ENCODE data around the gene LIMS1. TPM values are rescaled to one million over a fixed set of nuclear protein-coding genes. Genes with fewer than 3 reads are reported as not detected.
"Not testable (repeated sequence)": the region's sequence is repeated elsewhere in the genome, so short reads cannot be mapped to it uniquely, and the experiment has no call there.

LIMS1 gene
- polyA plus RNA-seq, 2 donors, result 11.0 to 14.4 TPM

DNA sequence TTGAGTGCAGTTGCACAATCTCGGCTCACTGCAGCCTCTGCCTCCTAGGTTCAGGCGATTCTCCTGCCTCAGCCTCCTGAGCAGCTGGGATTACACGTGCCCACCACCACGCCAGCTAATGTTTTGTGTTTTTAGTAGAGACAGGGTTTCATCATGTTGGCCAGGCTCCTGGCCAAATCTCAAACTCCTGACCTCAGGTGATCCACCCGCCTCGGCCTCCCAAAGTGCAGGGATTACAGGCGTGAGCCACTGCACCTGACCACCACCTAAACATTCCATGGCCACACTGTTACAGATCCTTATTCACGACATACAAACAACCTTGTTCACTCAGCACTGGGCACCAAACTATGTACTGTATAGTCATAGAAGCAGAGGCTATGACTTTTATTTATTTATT lies 116.2 kb downstream of the LIMS1 start:
- not testable (repeated sequence) for H3K36me3 ChIP-seq (ENCODE audit: control insufficient read depth in 2 of 2, insufficient read depth in 2 of 2, low read length in 1 of 2); H3K4me1 ChIP-seq (ENCODE audit: control insufficient read depth in 2 of 2, insufficient read depth in 2 of 2, low read length in 1 of 2); H3K27ac ChIP-seq (ENCODE audit: low read depth in 2 of 2, low read length in 1 of 2); H3K4me3 ChIP-seq (ENCODE audit: low read depth in 1 of 2, low read length in 2 of 2); H3K9me3 ChIP-seq (ENCODE audit: control insufficient read depth in 2 of 2, insufficient read depth in 1 of 2, low read depth in 1 of 2, low read length in 1 of 2); H3K27me3 ChIP-seq (ENCODE audit: control insufficient read depth in 1 of 2, insufficient read depth in 2 of 2, low read length in 2 of 2)
- WGBS, 2 donors, result 93 to 94% methylated on average over 7 to 8 of the region's 8 CpGs

DNA sequence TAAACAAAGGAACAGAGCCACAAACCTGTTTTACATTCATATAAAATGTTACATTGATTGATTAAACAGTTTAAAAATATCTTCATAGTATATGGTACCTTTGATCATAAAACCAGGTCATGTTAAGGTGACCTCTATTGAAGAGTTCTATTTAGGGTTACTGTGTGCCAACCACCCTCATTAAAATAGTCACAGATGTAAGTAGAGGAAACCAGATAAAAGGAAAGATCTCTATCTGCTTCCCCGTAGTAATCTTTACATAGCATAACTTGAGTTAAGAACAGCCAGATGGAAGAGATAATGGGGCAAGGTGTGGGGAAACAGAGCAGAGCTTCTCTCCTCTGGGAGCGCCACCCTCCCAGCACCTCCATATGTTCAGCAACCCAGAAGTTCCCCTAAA lies 117.2 kb downstream of the LIMS1 start:
- H3K4me1 ChIP-seq (ENCODE audit: control insufficient read depth in 2 of 2, insufficient read depth in 2 of 2, low read length in 1 of 2); H3K4me3 ChIP-seq (ENCODE audit: low read depth in 1 of 2, low read length in 2 of 2); H3K27me3 ChIP-seq (ENCODE audit: control insufficient read depth in 1 of 2, insufficient read depth in 2 of 2, low read length in 2 of 2); H3K27ac ChIP-seq (ENCODE audit: low read depth in 2 of 2, low read length in 1 of 2); H3K36me3 ChIP-seq (ENCODE audit: control insufficient read depth in 2 of 2, insufficient read depth in 2 of 2, low read length in 1 of 2); H3K9me3 ChIP-seq (ENCODE audit: control insufficient read depth in 2 of 2, insufficient read depth in 1 of 2, low read depth in 1 of 2, low read length in 1 of 2): not testable (repeated sequence)
- WGBS, 2 donors, result 23 to 39% methylated on average over 1 of the region's 2 CpGs

GRCh38 chr2:108652187-108652931 lies 118.1 kb downstream of the LIMS1 start:
- not testable (repeated sequence) for H3K27me3 ChIP-seq (ENCODE audit: control insufficient read depth in 1 of 2, insufficient read depth in 2 of 2, low read length in 2 of 2); H3K9me3 ChIP-seq (ENCODE audit: control insufficient read depth in 2 of 2, insufficient read depth in 1 of 2, low read depth in 1 of 2, low read length in 1 of 2); H3K36me3 ChIP-seq (ENCODE audit: control insufficient read depth in 2 of 2, insufficient read depth in 2 of 2, low read length in 1 of 2); H3K4me3 ChIP-seq (ENCODE audit: low read depth in 1 of 2, low read length in 2 of 2); H3K4me1 ChIP-seq (ENCODE audit: control insufficient read depth in 2 of 2, insufficient read depth in 2 of 2, low read length in 1 of 2); H3K27ac ChIP-seq (ENCODE audit: low read depth in 2 of 2, low read length in 1 of 2)
- WGBS, 2 donors, result 61 to 65% methylated on average over 5 to 7 of the region's 7 CpGs

- not testable (repeated sequence) for H3K36me3 ChIP-seq (ENCODE audit: control insufficient read depth in 2 of 2, insufficient read depth in 2 of 2, low read length in 1 of 2); H3K4me1 ChIP-seq (ENCODE audit: control insufficient read depth in 2 of 2, insufficient read depth in 2 of 2, low read length in 1 of 2); H3K9me3 ChIP-seq (ENCODE audit: control insufficient read depth in 2 of 2, insufficient read depth in 1 of 2, low read depth in 1 of 2, low read length in 1 of 2); H3K27me3 ChIP-seq (ENCODE audit: control insufficient read depth in 1 of 2, insufficient read depth in 2 of 2, low read length in 2 of 2); H3K4me3 ChIP-seq (ENCODE audit: low read depth in 1 of 2, low read length in 2 of 2); H3K27ac ChIP-seq (ENCODE audit: low read depth in 2 of 2, low read length in 1 of 2)
- WGBS, 2 donors, result 89 to 91% methylated on average over 1 to 3 of the region's 8 CpGs
These were observed 119.2 kb downstream of the LIMS1 start for GRCh38 chr2:108653425-108653824.

DNA sequence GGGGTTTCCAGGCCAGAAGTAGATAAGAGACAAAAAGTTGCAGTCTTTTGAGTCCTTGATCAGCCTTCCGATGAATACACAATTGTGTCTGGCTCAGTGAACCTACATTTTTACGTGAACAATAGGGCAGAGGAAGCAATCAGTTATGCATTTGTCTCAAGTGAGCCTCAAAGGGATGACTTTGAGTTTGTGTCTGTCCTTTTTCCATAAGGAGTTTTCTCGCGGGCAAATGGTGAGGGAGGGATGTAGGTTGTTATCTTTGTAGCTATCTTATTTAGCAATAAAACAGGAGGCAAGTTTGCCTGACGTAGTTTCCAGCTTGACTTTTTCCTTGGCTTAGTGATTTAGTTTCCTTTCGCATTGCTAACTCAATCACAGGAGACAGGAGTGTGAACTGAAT lies 119.6 kb downstream of the LIMS1 start:
- H3K9me3 ChIP-seq (ENCODE audit: control insufficient read depth in 2 of 2, insufficient read depth in 1 of 2, low read depth in 1 of 2, low read length in 1 of 2); H3K36me3 ChIP-seq (ENCODE audit: control insufficient read depth in 2 of 2, insufficient read depth in 2 of 2, low read length in 1 of 2); H3K27ac ChIP-seq (ENCODE audit: low read depth in 2 of 2, low read length in 1 of 2); H3K27me3 ChIP-seq (ENCODE audit: control insufficient read depth in 1 of 2, insufficient read depth in 2 of 2, low read length in 2 of 2); H3K4me1 ChIP-seq (ENCODE audit: control insufficient read depth in 2 of 2, insufficient read depth in 2 of 2, low read length in 1 of 2); H3K4me3 ChIP-seq (ENCODE audit: low read depth in 1 of 2, low read length in 2 of 2): not testable (repeated sequence)
- WGBS, 2 donors, result 57 to 65% methylated on average over 4 to 5 of the region's 6 CpGs

DNA sequence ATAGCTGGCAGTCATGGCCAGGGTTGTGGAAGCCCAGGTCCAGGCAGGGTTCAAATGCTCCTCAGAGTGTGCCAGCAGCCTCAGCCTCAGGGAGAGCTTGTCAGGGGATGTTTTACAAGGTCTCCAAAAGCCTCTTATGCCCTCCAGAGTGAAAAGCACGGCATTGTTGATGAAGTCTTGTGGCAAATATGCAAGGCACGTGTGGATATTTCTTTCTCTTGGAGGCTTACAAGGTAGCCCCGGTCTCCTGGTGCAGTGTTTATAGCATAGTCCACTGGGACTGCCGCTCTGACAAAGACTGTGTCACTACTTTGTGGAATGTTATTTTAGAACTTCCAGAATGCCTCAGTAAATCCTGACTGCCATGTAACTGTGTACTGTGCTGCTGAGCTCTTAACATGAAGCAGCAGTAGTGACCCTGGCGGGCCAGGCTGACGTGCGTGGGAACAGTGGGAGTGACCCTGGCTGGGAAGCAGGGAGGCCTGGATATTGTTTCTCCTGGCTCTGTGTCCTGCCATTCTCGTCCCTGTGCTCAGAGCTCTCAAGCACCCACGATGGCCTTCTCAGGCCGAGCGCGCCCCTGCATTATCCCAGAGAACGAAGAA lies 120.4 kb downstream of the LIMS1 start:
- WGBS, 2 donors, result 59 to 65% methylated on average over 9 to 10 of the region's 13 CpGs
- H3K27me3 ChIP-seq (ENCODE audit: control insufficient read depth in 1 of 2, insufficient read depth in 2 of 2, low read length in 2 of 2); H3K9me3 ChIP-seq (ENCODE audit: control insufficient read depth in 2 of 2, insufficient read depth in 1 of 2, low read depth in 1 of 2, low read length in 1 of 2); H3K36me3 ChIP-seq (ENCODE audit: control insufficient read depth in 2 of 2, insufficient read depth in 2 of 2, low read length in 1 of 2); H3K4me3 ChIP-seq (ENCODE audit: low read depth in 1 of 2, low read length in 2 of 2); H3K4me1 ChIP-seq (ENCODE audit: control insufficient read depth in 2 of 2, insufficient read depth in 2 of 2, low read length in 1 of 2): not testable (repeated sequence)
- peak overlapping the region in 1 of 2 donors; percentile 22 for H3K27ac ChIP-seq (ENCODE audit: low read depth in 2 of 2, low read length in 1 of 2)

DNA sequence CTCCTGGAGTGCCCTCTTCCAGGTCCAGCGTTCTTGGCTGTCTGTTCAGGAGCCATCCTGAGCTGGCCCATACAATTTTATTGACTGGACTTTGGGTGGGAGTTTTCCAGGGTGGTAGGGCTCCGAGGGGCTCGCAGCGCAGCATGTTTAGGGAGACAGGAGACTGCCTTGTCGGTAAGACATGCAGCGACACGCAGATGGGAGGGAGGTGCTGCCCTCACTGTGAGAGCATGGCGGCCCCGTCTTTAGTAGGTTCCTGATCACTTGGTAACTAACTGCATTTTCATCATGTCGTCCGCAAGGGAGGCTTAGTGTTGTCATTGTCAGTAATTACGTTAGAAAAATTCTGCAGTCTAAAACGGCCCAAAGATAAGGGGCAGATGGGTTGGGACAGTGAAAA lies 121.0 kb downstream of the LIMS1 start:
- no CpG with 5 or more reads among the region's 13 CpGs for WGBS, 2 donors
- not testable (repeated sequence) for H3K4me1 ChIP-seq (ENCODE audit: control insufficient read depth in 2 of 2, insufficient read depth in 2 of 2, low read length in 1 of 2); H3K4me3 ChIP-seq (ENCODE audit: low read depth in 1 of 2, low read length in 2 of 2); H3K27me3 ChIP-seq (ENCODE audit: control insufficient read depth in 1 of 2, insufficient read depth in 2 of 2, low read length in 2 of 2); H3K27ac ChIP-seq (ENCODE audit: low read depth in 2 of 2, low read length in 1 of 2); H3K9me3 ChIP-seq (ENCODE audit: control insufficient read depth in 2 of 2, insufficient read depth in 1 of 2, low read depth in 1 of 2, low read length in 1 of 2); H3K36me3 ChIP-seq (ENCODE audit: control insufficient read depth in 2 of 2, insufficient read depth in 2 of 2, low read length in 1 of 2)

DNA sequence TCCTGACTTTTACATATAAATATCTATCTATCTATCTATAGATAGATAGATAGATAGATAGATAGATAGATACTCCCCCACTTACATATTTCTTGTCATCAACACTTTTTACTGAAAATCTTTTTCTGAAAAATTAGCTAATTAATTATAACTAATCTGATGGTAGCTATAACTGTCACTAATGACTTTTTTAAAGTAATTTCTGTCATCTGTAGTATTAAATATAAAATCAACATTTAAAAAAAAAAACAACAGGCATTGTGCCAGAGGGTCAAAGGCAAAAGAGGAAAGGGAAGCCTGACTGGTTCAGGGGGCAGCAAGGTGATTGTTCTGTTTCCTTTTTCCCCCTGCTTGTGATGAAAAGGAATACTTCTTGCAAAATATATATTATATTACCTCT lies 122.0 kb downstream of the LIMS1 start:
- not testable (repeated sequence) for H3K36me3 ChIP-seq (ENCODE audit: control insufficient read depth in 2 of 2, insufficient read depth in 2 of 2, low read length in 1 of 2); H3K4me1 ChIP-seq (ENCODE audit: control insufficient read depth in 2 of 2, insufficient read depth in 2 of 2, low read length in 1 of 2); H3K4me3 ChIP-seq (ENCODE audit: low read depth in 1 of 2, low read length in 2 of 2); H3K27ac ChIP-seq (ENCODE audit: low read depth in 2 of 2, low read length in 1 of 2); H3K27me3 ChIP-seq (ENCODE audit: control insufficient read depth in 1 of 2, insufficient read depth in 2 of 2, low read length in 2 of 2); H3K9me3 ChIP-seq (ENCODE audit: control insufficient read depth in 2 of 2, insufficient read depth in 1 of 2, low read depth in 1 of 2, low read length in 1 of 2)

DNA sequence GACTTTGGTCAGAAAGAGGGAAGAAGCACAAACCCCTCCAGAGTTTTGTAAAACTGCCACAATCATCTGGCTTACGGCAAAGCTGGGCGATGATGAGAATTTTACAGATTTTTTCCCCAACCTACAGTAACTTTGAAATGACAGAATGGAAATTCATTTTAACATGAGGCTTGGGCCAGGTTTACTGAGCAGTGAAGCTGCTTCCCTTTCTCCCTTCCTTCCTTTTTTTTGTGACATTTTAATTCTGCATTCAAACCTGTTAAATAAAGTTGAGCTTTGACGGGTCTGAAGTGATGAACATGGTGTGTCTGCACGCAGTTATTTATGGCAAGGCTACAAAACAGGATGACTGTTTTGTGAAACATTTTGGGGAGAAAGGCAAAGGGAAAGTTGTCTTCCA lies 123.2 kb downstream of the LIMS1 start:
- not testable (repeated sequence) for H3K9me3 ChIP-seq (ENCODE audit: control insufficient read depth in 2 of 2, insufficient read depth in 1 of 2, low read depth in 1 of 2, low read length in 1 of 2); H3K27me3 ChIP-seq (ENCODE audit: control insufficient read depth in 1 of 2, insufficient read depth in 2 of 2, low read length in 2 of 2); H3K36me3 ChIP-seq (ENCODE audit: control insufficient read depth in 2 of 2, insufficient read depth in 2 of 2, low read length in 1 of 2); H3K4me1 ChIP-seq (ENCODE audit: control insufficient read depth in 2 of 2, insufficient read depth in 2 of 2, low read length in 1 of 2); H3K27ac ChIP-seq (ENCODE audit: low read depth in 2 of 2, low read length in 1 of 2); H3K4me3 ChIP-seq (ENCODE audit: low read depth in 1 of 2, low read length in 2 of 2)
- 81 to 85% methylated on average over 3 to 4 of the region's 4 CpGs for WGBS, 2 donors

DNA sequence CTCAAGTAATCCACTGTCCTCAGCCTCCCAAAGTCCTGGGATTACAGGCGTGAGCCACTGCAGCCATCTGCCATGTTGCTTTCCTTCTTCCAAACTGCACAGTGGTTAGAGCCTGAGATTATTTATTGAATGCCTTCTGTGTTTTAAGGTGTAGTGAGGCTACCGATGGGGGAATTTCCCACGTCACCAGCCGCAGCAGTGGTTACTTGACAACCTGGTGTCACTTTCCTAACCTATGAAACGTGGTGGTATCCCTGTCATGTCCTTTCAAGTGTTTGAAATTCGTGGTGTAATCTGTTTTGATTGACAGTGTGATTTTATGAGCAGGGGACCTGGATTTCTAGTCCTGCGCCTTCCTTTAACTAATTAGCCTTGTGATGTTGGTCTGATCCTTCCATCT lies 124.3 kb downstream of the LIMS1 start:
- H3K4me3 ChIP-seq (ENCODE audit: low read depth in 1 of 2, low read length in 2 of 2); H3K9me3 ChIP-seq (ENCODE audit: control insufficient read depth in 2 of 2, insufficient read depth in 1 of 2, low read depth in 1 of 2, low read length in 1 of 2): not testable (repeated sequence)
- 81 to 90% methylated on average over 6 of the region's 7 CpGs for WGBS, 2 donors

More for the DNA sequence above, 124.3 kb downstream of the LIMS1 start:
- not testable (repeated sequence) for H3K4me1 ChIP-seq (ENCODE audit: control insufficient read depth in 2 of 2, insufficient read depth in 2 of 2, low read length in 1 of 2); H3K27ac ChIP-seq (ENCODE audit: low read depth in 2 of 2, low read length in 1 of 2); H3K27me3 ChIP-seq (ENCODE audit: control insufficient read depth in 1 of 2, insufficient read depth in 2 of 2, low read length in 2 of 2); H3K36me3 ChIP-seq (ENCODE audit: control insufficient read depth in 2 of 2, insufficient read depth in 2 of 2, low read length in 1 of 2)
